Liver (tissue), 9 donors: ENCODE measurements around the gene SYNJ1. TPM values are rescaled to one million over a fixed set of nuclear protein-coding genes. Genes with fewer than 3 reads are reported as not detected.

Source experiments
- DNase-seq: peaks from one replicate; pipeline ENCODE4 v3.0.0-alpha.2; 2017; ENCODE audit warnings: low spot score
- H3K27ac ChIP-seq, 2 donors: one replicate each; pipeline ENCODE4 v1.7.0; 2013; ENCODE audit warnings: inconsistent platforms in 2 of 2, low read length in 2 of 2, control low read depth in 1 of 2, low read depth in 1 of 2, mild to moderate bottlenecking in 1 of 2
- H3K27me3 ChIP-seq, 4 donors: one replicate each; pipeline versions ENCODE4 v1.6.1 to v1.7.0; 2013; ENCODE audit warnings: low read length in 3 of 4, inconsistent platforms in 1 of 4, mild to moderate bottlenecking in 1 of 4, moderate library complexity in 1 of 4; ENCODE audit not compliant: control insufficient read depth in 4 of 4, insufficient read depth in 4 of 4
- H3K36me3 ChIP-seq, 4 donors: one replicate each; pipeline versions ENCODE4 v1.6.1 to v1.7.0; 2013; ENCODE audit warnings: low read length in 3 of 4, mild to moderate bottlenecking in 3 of 4, low read depth in 1 of 4, moderate library complexity in 1 of 4; ENCODE audit not compliant: control insufficient read depth in 4 of 4, insufficient read depth in 3 of 4
- H3K4me1 ChIP-seq, 4 donors: one replicate each; pipeline versions ENCODE4 v1.6.1 to v1.7.0; 2013; ENCODE audit warnings: low read length in 3 of 4, mild to moderate bottlenecking in 3 of 4, moderate library complexity in 1 of 4; ENCODE audit not compliant: control insufficient read depth in 4 of 4, insufficient read depth in 4 of 4
- H3K4me3 ChIP-seq, 3 donors: one replicate each; pipeline versions ENCODE4 v1.6.1 to v1.7.0; 2013; ENCODE audit warnings: low read length in 3 of 3, control low read depth in 1 of 3, low read depth in 1 of 3, mild to moderate bottlenecking in 1 of 3
- H3K9ac ChIP-seq, 2 donors: one replicate each; pipeline ENCODE4 v1.7.0; 2013; ENCODE audit warnings: low read length in 2 of 2, mild to moderate bottlenecking in 2 of 2, moderate library complexity in 2 of 2, control low read depth in 1 of 2, low read depth in 1 of 2
- H3K9me3 ChIP-seq, 4 donors: one replicate each; pipeline versions ENCODE4 v1.6.1 to v1.7.0; 2013; ENCODE audit warnings: low read length in 3 of 4; ENCODE audit not compliant: control insufficient read depth in 4 of 4
- ATF3 ChIP-seq: IDR thresholded peaks from 2 replicates; pipeline ENCODE4 v1.6.1; 2016; ENCODE audit warnings: antibody characterized with exemption
- EGR1 ChIP-seq, 2 donors: IDR thresholded peaks; 2 replicates each; pipeline ENCODE4 v1.6.1; 2016 to 2018; ENCODE audit warnings: antibody characterized with exemption in 2 of 2, low read depth in 2 of 2
- FOXA1 ChIP-seq: IDR thresholded peaks from 2 replicates; pipeline ENCODE4 v1.6.1; 2016; ENCODE audit warnings: antibody characterized with exemption
- FOXA2 ChIP-seq: IDR thresholded peaks from 2 replicates; pipeline ENCODE4 v1.6.1; 2016; ENCODE audit warnings: antibody characterized with exemption
- GABPA ChIP-seq, 2 donors: IDR thresholded peaks in 1 of 2; conservative IDR thresholded peaks in 1 of 2; 2 replicates each; pipeline ENCODE4 v1.6.1; 2016; ENCODE audit warnings: antibody characterized with exemption in 2 of 2, mild to moderate bottlenecking in 1 of 2, moderate library complexity in 1 of 2
- HNF4A ChIP-seq, 2 donors: conservative IDR thresholded peaks; 2 replicates each; pipeline ENCODE4 v1.6.1; 2016; ENCODE audit warnings: antibody characterized with exemption in 2 of 2, mild to moderate bottlenecking in 2 of 2
- HNF4G ChIP-seq: IDR thresholded peaks from 2 replicates; pipeline ENCODE4 v1.6.1; 2016; ENCODE audit warnings: antibody characterized with exemption
- JUND ChIP-seq, 2 donors: IDR thresholded peaks; 2 replicates each; pipeline ENCODE4 v1.6.1; 2016; ENCODE audit warnings: antibody characterized with exemption in 2 of 2
- NR2F2 ChIP-seq: IDR thresholded peaks from 2 replicates; pipeline ENCODE4 v1.6.1; 2016; ENCODE audit warnings: antibody characterized with exemption
- RAD21 ChIP-seq, 2 donors: IDR thresholded peaks; 2 replicates each; pipeline ENCODE4 v1.6.1; 2016; ENCODE audit warnings: antibody characterized with exemption in 2 of 2, mild to moderate bottlenecking in 2 of 2
- REST ChIP-seq: IDR thresholded peaks from 2 replicates; pipeline ENCODE4 v1.6.1; 2016; ENCODE audit warnings: antibody characterized with exemption, mild to moderate bottlenecking
- RXRA ChIP-seq, 2 donors: IDR thresholded peaks; 2 replicates each; pipeline ENCODE4 v1.6.1; 2017 to 2018; ENCODE audit warnings: antibody characterized with exemption in 2 of 2, mild to moderate bottlenecking in 1 of 2
- SP1 ChIP-seq: IDR thresholded peaks from 2 replicates; pipeline ENCODE4 v1.6.1; 2018; ENCODE audit warnings: antibody characterized with exemption, mild to moderate bottlenecking
- TAF1 ChIP-seq: conservative IDR thresholded peaks from 2 replicates; pipeline ENCODE4 v1.6.1; 2016; ENCODE audit warnings: antibody characterized with exemption, mild to moderate bottlenecking
- YY1 ChIP-seq: IDR thresholded peaks from 2 replicates; pipeline ENCODE4 v1.6.1; 2016; ENCODE audit warnings: antibody characterized with exemption, mild to moderate bottlenecking
- ZBTB33 ChIP-seq: IDR thresholded peaks from 2 replicates; pipeline ENCODE4 v1.6.1; 2016; ENCODE audit warnings: antibody characterized with exemption
- WGBS: extraction: QIAGEN DNeasy Blood & Tissue Kit; methylation state at CpG from one replicate; pipeline ENCODE4 v1.1.7; 2013; 5-methylcytosine and 5-hydroxymethylcytosine counted together
- polyA plus RNA-seq, 2 donors: library from polyadenylated mRNA; stranded (reverse) in 1 of 2; unstranded in 1 of 2; fragments of 200-250 nt in 1 of 2; fragments of >200 nt in 1 of 2; fragmentation: Nextera tagmentation in 1 of 2; extraction: Ambion mirVana in 1 of 2; gene quantifications; one replicate each; pipeline versions ENCODE4 v1.2.1 to v1.2.3, GENCODE V29; 2013 to 2015
- total RNA-seq, 2 donors: library from RNA; depleted of rRNA; stranded (reverse); fragments of >200 nt; gene quantifications; one replicate each; pipeline ENCODE4 v1.2.3, GENCODE V29; 2014
- TF ChIP-seq, protein P1 (sequence below): fragments of 150-350 bp; IDR thresholded peaks from 2 replicates; pipeline ENCODE4 v1.5.1; 2017; ENCODE audit warnings: improper control_type of control experiment, low read depth, low read length; ENCODE audit not compliant: missing input control
- TF ChIP-seq, protein P2 (sequence below): IDR thresholded peaks from 2 replicates; pipeline ENCODE4 v1.6.1; 2016; ENCODE audit warnings: antibody characterized with exemption
- donor health status: healthy.
- donor health status: healthy.
- donor health status: healthy.
- donor health status: healthy.
- donor health status: healthy.

The SYNJ1 gene
- total and polyA plus RNA-seq, 4 donors = 2.5 to 7.2 (median 5.0) TPM

- Histone ChIP-seq H3K9ac (no peak overlapping the region), H3K27me3 (no peaks in the 10 kb centered on the region), H3K27ac (no peak overlapping the region), H3K4me3 (no peak overlapping the region), H3K9me3 (no peaks in the 10 kb centered on the region), H3K36me3 (peaks cover 8 to 29% (median 22%) of the 10 kb centered on the region in 4 donors), H3K4me1 (peaks cover 2 to 24% (median 15%) of the 10 kb centered on the region in 4 donors)
- no peak for DNase-seq
- TF ChIP-seq NR2F2 = no peak
- no peak for TF ChIP-seq GABPA (IDR thresholded peaks at IDR 0.05 in 1 of 2, conservative IDR thresholded peaks at IDR 0.05 in 1 of 2)
- TF ChIP-seq, protein P1, sequence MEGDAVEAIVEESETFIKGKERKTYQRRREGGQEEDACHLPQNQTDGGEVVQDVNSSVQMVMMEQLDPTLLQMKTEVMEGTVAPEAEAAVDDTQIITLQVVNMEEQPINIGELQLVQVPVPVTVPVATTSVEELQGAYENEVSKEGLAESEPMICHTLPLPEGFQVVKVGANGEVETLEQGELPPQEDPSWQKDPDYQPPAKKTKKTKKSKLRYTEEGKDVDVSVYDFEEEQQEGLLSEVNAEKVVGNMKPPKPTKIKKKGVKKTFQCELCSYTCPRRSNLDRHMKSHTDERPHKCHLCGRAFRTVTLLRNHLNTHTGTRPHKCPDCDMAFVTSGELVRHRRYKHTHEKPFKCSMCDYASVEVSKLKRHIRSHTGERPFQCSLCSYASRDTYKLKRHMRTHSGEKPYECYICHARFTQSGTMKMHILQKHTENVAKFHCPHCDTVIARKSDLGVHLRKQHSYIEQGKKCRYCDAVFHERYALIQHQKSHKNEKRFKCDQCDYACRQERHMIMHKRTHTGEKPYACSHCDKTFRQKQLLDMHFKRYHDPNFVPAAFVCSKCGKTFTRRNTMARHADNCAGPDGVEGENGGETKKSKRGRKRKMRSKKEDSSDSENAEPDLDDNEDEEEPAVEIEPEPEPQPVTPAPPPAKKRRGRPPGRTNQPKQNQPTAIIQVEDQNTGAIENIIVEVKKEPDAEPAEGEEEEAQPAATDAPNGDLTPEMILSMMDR = no peak
- no peak for TF ChIP-seq EGR1 (IDR thresholded peaks at IDR 0.05; ENCODE audit: low read depth in 2 of 2)
- TF ChIP-seq, protein P2, sequence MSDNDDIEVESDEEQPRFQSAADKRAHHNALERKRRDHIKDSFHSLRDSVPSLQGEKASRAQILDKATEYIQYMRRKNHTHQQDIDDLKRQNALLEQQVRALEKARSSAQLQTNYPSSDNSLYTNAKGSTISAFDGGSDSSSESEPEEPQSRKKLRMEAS = no peak
- TF ChIP-seq REST = no peak
- no peak for TF ChIP-seq JUND (IDR thresholded peaks at IDR 0.05)
- no peak for TF ChIP-seq ZBTB33
- no peak for TF ChIP-seq TAF1
- TF ChIP-seq FOXA1 = no peak
- TF ChIP-seq YY1 = no peak
- no peak for TF ChIP-seq RAD21 (IDR thresholded peaks at IDR 0.05)
- TF ChIP-seq HNF4G = no peak
- TF ChIP-seq HNF4A (conservative IDR thresholded peaks at IDR 0.05) = no peak
- TF ChIP-seq RXRA (IDR thresholded peaks at IDR 0.05) = no peak
- TF ChIP-seq ATF3 = no peak
- TF ChIP-seq FOXA2 = no peak
- TF ChIP-seq SP1 = no peak
- WGBS = 75% methylated on average over 5 of the region's 5 CpGs
Observed at GRCh38 chr21:32599091-32599490, 128.7 kb downstream of the SYNJ1 start.
